HuH-7 (cell line): ENCODE measurements around the gene MICALL1.

ENCODE experiments used
- DNase-seq: peaks from one replicate; pipeline ENCODE4 v3.0.0; 2011; ENCODE audit warnings: low spot score

Gene MICALL1

GRCh38 chr22:37982151-37982785, 76.2 kb downstream of the MICALL1 start:
- DNase-seq: no peak

- DNase-seq: no peak
Measured at GRCh38 chr22:37982938-37983859, 77.1 kb downstream of the MICALL1 start.

DNA sequence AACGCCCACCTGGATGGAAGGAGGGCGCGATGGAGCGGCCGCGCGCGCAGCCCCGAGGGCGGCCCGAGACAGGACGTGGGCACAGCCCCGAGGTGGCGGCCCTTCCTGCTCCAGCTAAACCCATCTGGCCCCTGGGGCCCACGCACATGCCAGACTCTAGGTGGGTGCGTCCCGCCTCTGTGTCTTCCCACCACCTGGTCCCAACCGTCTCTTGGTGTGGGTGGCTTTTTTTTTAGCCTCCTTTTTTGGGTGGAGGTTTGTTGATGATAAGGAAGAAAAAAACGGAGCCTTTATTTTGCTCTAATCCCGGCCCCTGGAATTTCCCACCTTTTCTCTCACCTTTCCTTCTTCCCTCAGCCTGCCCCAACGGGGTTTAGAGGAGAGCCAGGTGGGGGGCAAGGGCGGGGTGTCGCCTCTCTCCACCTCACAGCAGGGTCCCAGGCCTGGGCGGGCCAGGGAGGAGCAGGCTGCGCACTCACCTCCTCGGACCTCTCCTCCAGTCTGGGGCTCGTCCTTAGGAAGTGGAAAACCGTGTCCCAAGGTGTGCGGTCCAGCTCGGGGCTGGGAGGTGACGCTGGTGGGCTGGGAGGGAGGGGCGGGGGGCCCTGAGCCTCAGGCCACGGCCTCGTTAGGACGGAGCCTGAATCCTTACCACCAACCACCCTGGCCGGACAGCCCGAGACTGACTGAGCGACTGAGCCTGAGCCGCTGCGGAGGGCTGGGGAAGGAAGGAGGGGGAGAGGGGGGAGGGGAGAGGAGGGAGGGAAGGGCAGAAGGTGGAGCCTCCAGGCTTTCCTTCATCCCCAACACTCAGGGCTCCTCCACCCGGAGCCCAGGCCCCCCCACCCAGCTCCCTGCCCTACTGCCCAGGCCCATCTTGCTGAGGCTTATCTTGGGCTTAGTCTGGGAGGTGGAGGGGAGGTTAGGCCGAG, 78.0 kb downstream of the MICALL1 start, which contains the start of gene SOX10:
SOX10 (minus strand) TSS at position 696 of the 932 bp plus-strand sequence. CDS start 771 bp downstream, outside the sequence.
- no peak for DNase-seq

- DNase-seq: no peak
Measured at GRCh38 chr22:37985050-37985585, 79.0 kb downstream of the MICALL1 start.

DNA sequence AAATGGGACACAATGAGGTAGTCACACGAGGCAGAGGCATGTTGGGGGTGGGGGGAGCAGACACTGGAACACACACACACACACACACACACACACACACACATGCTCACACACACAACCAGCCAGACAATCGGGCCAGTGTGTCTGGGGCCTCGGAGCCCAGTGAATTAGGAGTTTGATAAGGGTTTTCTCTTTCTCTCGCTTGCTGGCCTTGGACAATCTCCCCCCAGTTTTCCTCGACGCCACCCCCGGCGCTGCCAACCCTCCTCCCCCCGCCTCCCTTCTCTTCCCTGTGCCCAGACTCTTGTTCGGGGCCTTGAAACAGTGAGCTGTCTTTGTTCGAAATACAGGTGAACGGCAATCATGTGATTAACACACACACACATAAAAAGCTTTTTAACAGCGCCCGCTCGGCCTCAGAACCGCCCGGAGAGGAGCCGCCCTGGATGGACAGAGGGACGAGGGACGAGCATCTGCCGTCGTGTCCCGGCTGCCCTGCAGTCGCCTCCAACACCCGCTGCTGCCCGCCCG, 79.7 kb downstream of the MICALL1 start:
- no peak for DNase-seq

DNA sequence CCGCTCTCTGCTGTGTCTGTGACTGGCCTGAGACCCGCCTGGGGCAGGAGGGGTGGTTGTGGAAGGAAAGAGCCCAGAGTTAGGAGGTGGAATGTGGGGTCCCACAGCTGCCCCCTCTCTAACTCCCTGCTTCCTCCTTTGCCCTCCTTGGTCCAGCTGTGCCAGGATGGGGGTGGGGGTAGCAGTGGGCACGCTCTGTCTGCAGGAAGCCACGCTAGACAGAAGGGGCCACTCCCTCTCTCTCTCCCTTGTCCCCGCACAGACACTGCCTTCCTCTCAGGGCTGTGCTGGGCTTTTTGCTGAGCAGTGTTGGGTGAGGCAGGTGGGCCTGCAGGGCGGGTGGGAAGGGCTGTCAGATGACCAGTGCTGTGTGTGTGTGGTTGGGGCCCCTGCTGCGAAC, 80.3 kb downstream of the MICALL1 start:
- DNase-seq: no peak

- no peak for DNase-seq
Measured at GRCh38 chr22:37989146-37990045, 83.3 kb downstream of the MICALL1 start.

DNA sequence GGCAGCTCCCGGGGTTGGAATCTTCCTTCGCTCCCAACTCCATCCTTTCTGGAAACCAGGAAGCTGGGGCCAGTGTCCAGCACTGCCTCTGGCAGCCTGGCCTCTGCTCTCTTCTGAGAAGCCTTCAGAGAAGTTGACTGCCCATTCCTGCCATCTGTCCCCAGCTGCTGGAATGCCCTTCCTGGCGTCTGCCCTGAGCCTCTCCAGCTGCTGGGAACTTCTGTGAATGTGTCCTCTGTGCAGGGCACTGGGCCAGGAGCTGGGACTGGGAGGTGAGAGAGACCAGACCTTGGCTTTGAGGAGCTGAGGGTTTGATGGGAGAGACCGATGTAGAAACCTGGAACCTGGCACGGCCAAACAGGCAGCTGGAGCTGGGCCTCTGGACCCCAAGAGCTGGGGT, 84.2 kb downstream of the MICALL1 start:
- DNase-seq: no peak

DNA sequence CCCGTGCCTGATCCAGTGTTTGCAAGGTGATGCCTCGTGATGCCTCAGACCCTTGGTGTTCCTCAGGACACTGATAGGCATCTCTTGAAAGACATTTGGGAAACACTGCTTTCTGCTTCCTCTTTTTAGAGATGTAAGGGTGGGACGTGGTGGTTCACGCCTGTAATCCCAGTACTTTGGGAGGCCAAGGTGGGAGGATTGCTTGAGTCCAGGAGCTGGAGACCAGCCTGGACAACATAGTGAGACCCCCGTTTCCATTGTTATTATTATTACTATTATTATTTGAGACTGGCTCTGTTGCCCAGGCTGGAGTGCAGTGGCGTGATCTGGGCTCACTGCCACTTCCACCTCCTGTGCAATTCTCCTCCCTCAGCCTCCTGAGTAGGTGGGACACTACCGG, 84.8 kb downstream of the MICALL1 start:
- no peak for DNase-seq

- no peak for DNase-seq
Measured at GRCh38 chr22:37991731-37992442, 85.8 kb downstream of the MICALL1 start.
